DND-41 (cell line): ENCODE measurements around the gene KCTD3.

Experiments
- EZH2 ChIP-seq: IDR thresholded peaks from 3 replicates; pipeline ENCODE4 v1.6.1; 2012; ENCODE audit warnings: borderline replicate concordance, low read depth, mild to moderate bottlenecking, moderate library complexity, low read length, inconsistent platforms; ENCODE audit not compliant: severe bottlenecking
- TF ChIP-seq, protein P1 (sequence below): IDR thresholded peaks from 2 replicates; pipeline ENCODE4 v1.5.1; 2012; ENCODE audit warnings: borderline replicate concordance, low read length, moderate library complexity, mild to moderate bottlenecking; ENCODE audit not compliant: poor library complexity, severe bottlenecking; ENCODE audit errors: extremely low read depth

DNA sequence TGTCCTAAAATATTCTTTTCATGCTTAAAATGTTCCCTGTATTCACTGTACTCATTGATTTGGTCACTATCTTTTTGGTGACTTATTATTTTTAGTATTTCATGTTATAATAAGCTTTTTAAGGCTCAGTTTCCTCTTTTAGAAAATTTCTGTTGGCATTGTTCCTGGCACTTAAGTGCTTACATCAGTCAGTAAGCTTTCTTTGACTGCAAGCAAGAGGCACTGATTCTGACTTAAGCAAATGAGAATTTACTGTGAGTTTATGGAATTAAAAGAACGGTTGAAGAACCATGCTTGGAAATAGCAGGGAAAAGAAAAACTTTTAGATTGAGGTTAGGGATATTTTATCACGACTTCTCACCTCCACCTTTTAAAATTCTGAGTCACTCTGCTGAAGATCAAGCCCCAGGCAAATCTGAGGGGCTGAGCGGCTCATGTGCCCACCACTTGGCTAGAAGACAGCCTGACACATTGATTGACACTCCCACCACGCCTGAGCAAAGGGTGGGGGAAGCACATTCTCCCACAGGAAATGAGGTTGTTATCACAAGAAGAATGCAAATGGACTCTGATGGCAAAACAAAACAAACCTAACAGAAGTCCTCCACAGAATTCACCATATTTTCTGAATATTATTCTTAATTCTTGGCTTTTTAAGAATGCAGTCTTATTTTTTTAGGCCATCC, 102.8 kb downstream of the KCTD3 start:
- TF ChIP-seq, protein P1, sequence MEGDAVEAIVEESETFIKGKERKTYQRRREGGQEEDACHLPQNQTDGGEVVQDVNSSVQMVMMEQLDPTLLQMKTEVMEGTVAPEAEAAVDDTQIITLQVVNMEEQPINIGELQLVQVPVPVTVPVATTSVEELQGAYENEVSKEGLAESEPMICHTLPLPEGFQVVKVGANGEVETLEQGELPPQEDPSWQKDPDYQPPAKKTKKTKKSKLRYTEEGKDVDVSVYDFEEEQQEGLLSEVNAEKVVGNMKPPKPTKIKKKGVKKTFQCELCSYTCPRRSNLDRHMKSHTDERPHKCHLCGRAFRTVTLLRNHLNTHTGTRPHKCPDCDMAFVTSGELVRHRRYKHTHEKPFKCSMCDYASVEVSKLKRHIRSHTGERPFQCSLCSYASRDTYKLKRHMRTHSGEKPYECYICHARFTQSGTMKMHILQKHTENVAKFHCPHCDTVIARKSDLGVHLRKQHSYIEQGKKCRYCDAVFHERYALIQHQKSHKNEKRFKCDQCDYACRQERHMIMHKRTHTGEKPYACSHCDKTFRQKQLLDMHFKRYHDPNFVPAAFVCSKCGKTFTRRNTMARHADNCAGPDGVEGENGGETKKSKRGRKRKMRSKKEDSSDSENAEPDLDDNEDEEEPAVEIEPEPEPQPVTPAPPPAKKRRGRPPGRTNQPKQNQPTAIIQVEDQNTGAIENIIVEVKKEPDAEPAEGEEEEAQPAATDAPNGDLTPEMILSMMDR, result no peak
- no peak for TF ChIP-seq EZH2
